ENCODE results near the gene KAT8. TPM values are rescaled to one million over a fixed set of nuclear protein-coding genes. Genes with fewer than 3 reads are reported as not detected.
"Not testable (repeated sequence)": the region's sequence is repeated elsewhere in the genome, so short reads cannot be mapped to it uniquely, and the experiment has no call there.

Gene KAT8
- total RNA-seq, 4 donors from 2014 or later, result 63.0 to 101 (median 77.8) TPM

GRCh38 chr16:31138621-31139578 is 21.4 kb downstream of the KAT8 start:
- H3K4me3 ChIP-seq, result no peak overlapping the region
- H3K27ac ChIP-seq, result peak overlapping the region in 1 of 2 donors; percentile 35
- peaks cover 0 to 5% of the 10 kb centered on the region in 2 donors for H3K4me1 ChIP-seq
- intact Hi-C loops (cut with DNase I; ENCODE audit: low total_unique reads), result no loop called here
- no peaks in the 10 kb centered on the region for H3K27me3 ChIP-seq
- no peaks in the 10 kb centered on the region for H3K36me3 ChIP-seq
- H3K9me3 ChIP-seq, result no peaks in the 10 kb centered on the region
- peak in 1 of 2 donors; percentile 53 for DNase-seq
- TF ChIP-seq POLR2A (IDR thresholded peaks at IDR 0.05), result no peak
- TF ChIP-seq CTCF (IDR thresholded peaks at IDR 0.05), result no peak

GRCh38 chr16:31141071-31141469 is 23.6 kb downstream of the KAT8 start:
- intact Hi-C loops (cut with DNase I; ENCODE audit: low total_unique reads), result not testable (repeated sequence)

GRCh38 chr16:31141489-31142108 is 24.1 kb downstream of the KAT8 start:
- intact Hi-C loops (cut with DNase I; ENCODE audit: low total_unique reads), result no loop called here
- no peaks in the 10 kb centered on the region for H3K27me3 ChIP-seq
- no peaks in the 10 kb centered on the region for H3K36me3 ChIP-seq
- peaks cover 0 to 5% of the 10 kb centered on the region in 2 donors for H3K4me1 ChIP-seq
- H3K27ac ChIP-seq, result peak overlapping the region; percentile 63 to 65
- H3K4me3 ChIP-seq, result peak overlapping the region; percentile 1 to 5
- DNase-seq, result peak; percentile 51 to 54
- no peaks in the 10 kb centered on the region for H3K9me3 ChIP-seq
- TF ChIP-seq CTCF (IDR thresholded peaks at IDR 0.05) (no peak), POLR2A (IDR thresholded peaks at IDR 0.05) (no peak)

More at GRCh38 chr16:31141071-31141469, 23.6 kb downstream of the KAT8 start:
- H3K36me3 ChIP-seq, H3K4me1 ChIP-seq, H3K4me3 ChIP-seq, H3K9me3 ChIP-seq, DNase-seq, H3K27me3 ChIP-seq: not testable (repeated sequence)
- H3K27ac ChIP-seq, result peak overlapping the region; percentile 63 to 65

GRCh38 chr16:31142109-31143010 is 24.9 kb downstream of the KAT8 start:
- intact Hi-C loops (cut with DNase I; ENCODE audit: low total_unique reads), result no loop called here
- no peaks in the 10 kb centered on the region for H3K9me3 ChIP-seq
- TF ChIP-seq POLR2A (IDR thresholded peaks at IDR 0.05), result peak in 1 of 2 donors; percentile 56
- peak; percentile 94 to 99 (median 97) for TF ChIP-seq CTCF (IDR thresholded peaks at IDR 0.05)
- no peaks in the 10 kb centered on the region for H3K36me3 ChIP-seq
- peak; percentile 99 for DNase-seq
- no peaks in the 10 kb centered on the region for H3K27me3 ChIP-seq
- peak overlapping the region; percentile 1 to 45 for H3K4me3 ChIP-seq
- H3K4me1 ChIP-seq, result peaks cover 0 to 5% of the 10 kb centered on the region in 2 donors
- peak overlapping the region; percentile 65 to 71 for H3K27ac ChIP-seq

Measured in uterus (tissue), 4 donors.